Measurements from ENCODE around the gene PCARE. TPM values are rescaled to one million over a fixed set of nuclear protein-coding genes. Genes with fewer than 3 reads are reported as not detected.

The PCARE gene
- polyA plus RNA-seq, 10 donors = 0.06 to 0.50 (median 0.21) TPM

DNA sequence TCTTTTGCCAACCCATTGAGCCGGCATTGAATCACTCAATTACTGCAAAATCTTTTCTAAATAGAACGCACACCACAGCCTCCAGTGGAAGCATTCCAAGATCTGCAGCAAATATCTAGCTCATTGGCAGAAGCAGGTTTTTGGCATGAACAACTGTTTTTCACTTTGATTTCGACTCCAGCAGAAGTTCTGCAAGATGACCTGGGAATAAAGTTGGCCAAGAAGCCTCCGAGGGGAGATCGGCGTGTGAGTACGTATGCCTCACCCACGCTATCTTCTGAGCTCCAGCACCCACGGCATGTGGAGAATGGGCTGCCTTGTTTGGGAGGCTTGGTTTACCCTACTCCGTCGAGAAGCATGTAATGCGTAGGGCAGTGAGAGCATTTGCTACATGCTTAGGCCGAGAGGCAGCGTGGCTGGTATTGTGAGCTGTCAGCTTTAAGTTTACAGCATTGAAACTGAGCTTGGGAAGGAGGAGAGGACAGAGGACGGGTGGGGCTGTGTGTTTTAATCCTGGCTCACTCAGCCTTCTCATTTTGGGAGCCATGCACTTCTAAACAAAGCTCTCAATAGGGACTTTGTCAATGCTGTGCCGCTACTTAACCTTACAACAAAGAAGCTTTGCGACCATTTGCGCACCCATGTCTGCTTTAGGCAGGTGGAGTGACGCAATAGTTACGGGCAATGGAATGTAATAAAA, 10.5 kb downstream of the PCARE start:
- peak; percentile 56 to 86 (median 73) for DNase-seq

DNA sequence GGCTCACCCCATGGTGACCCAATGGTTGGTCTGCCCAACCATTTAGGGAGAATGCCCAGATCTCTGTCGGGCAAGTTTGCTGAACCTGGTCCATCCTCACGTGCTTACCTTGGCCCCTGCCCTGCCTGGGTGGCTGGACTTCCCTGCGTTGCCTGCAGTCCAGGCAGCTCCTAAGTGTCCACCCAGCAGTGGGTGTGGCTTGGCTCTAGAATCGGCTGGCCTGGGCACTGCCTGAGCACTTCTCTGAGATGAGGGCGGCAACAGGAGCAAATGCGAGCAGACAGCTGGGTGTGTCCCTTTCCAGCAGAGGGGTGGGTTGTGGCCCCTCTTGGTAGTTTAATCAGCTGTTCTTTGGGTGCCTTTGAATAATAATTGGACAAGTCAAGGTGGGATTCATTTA, 11.3 kb downstream of the PCARE start:
- DNase-seq = peak; percentile 21 to 42 (median 35)

- DNase-seq = no peak
These were observed 12.0 kb downstream of the PCARE start for GRCh38 chr2:29062371-29062770.

DNA sequence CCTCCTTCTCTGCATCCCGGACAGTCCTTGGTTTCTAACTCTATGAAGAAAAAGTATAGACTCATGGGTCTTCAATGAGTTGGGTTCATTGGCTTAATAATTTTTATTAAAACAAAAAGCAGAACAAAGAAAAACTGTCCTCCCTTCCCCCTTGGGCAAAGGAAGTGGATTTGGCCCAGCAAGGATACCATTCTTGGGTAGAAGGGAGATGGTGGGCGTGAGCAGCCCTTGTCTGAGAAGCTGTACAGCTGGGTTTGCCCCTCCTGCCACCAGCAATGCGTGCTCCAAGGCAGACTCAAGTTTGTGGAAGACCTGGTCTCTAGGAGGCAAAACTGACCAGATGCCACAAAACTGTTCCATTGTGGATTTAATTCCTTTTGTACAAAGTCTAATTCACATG, 12.7 kb downstream of the PCARE start:
- no peak for DNase-seq

GRCh38 chr2:29061176-29061575, 13.1 kb downstream of the PCARE start:
- DNase-seq = no peak

- DNase-seq = no peak
These were observed 13.9 kb downstream of the PCARE start for GRCh38 chr2:29060441-29060840.

- no peak for DNase-seq
These were observed 14.7 kb downstream of the PCARE start for GRCh38 chr2:29059624-29060023.

DNA sequence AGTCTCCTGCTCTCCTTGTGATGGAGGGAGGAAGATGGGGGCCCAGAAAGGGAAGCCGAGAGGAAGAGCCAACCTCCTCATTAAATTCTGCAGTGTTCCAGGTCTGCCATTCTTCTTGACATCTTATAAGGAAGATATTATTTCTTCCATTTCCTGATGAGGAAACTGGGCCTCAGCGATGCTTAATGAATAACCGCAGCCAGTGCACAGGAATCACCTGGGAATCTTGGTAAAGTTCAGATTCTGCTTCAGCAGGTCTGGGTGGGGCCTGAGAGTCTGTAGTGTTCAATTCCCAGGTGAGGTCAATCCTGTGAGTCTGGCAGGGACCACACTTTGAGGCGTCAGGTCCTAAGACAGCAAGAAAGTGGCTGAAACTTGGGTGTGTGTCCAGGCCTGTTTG, 17.3 kb downstream of the PCARE start:
- no peak for DNase-seq

GRCh38 chr2:29056452-29056851, 17.9 kb downstream of the PCARE start:
- DNase-seq = no peak

- no peak for DNase-seq
These were observed 18.7 kb downstream of the PCARE start for GRCh38 chr2:29055601-29056000.

DNA sequence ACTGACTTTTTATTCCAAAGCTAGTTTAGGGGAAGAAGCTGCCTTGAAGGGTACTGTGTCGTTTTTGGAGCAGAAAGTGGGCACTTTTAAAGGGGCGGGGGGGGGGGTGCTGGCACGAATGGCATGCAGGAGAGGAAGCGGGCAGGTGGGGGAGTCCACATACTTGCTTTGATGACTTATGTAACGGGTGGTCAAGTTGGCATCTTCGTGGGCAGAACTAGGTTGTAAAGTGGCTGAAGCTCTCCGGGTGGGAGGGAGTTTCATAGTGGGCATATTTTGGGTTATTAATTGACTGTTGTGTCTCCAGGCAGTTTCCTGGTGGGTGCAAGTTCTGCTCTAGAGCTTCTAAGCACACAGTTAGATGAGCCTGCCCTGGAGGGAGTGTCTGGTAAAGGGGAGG, 19.9 kb downstream of the PCARE start:
- no peak for DNase-seq

GRCh38 chr2:29053670-29054400, 20.5 kb downstream of the PCARE start:
- peak in 2 of 3 donors; percentile 34 to 63 for DNase-seq

- DNase-seq = no peak
These were observed 21.1 kb downstream of the PCARE start for GRCh38 chr2:29053223-29053622.

GRCh38 chr2:29052807-29053206, 21.5 kb downstream of the PCARE start:
- DNase-seq = no peak

DNA sequence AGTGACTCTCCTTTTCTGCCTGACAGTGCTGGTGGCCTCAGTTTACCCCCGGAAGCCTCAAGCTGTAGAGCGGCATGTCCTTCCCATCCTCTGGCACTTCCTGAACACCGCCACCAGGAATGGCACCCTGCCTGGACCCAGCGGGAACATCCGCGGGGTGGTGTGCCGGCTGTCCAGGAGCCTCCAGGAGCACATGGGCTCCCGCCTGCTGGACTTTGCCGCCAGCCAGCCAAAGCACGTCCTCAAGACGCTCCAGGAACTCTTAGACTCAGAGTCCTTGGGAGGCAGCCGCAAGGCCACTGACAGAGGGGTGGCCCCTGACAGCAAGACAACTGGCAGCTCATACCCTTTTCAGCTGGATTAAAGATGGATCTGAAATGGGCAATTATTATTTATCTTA, 22.6 kb downstream of the PCARE start:
- DNase-seq = no peak

DNA sequence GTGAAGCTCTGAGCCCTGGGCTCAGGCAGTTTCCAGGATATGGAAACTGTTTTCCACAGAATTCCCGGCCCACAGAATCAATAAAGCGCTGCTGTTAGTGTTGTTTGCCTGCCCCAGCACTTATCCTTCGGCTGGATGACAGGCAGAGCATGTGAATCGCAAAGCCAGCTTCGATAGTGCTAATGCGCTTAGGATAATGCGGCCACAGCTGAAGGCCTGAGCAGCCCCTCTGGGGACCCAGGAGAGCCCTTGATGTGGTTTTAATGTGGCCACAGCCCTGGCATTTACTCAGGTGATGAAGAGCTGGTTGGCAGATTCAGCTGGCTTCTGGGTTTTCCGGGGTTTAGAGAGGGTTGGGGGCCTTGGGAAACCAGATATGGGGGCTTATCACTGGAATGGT, 23.7 kb downstream of the PCARE start:
- DNase-seq = no peak

DNA sequence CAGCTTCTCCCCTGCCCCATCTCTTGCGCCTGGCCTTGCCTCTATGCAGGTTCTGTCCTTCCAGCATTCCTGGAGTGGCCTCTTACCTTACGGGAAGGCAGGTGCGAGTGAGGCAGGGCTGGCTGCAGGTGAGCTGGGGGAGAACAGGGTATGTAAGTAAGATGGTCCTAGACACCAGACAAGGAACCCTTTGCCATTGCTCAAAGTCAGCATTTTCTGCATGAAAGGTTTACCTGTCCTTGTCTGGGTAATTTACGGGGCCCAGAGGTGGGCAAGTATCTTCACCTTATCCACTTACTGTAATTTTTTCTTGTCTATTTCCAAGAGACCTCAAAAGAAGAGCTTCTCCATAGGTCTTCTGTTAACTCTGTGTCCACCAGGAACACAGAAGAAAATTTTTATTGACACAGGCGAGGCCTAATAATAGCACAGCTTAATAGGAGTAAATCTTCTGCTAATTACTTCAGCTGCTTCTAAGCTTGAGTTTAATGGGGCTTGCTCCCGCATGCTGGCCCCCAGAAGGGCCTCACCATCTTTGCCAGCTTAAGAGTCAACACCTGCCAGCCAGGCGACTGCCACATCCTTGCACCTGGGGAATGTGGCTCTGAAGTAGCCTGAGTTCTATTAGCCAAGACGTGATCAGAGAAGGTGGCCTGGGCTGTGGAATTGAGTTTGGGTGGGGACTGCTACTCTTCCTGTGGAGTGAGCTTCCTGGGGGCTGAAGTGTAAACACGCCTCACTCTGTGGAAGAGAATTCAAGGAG, 27.1 kb downstream of the PCARE start:
- no peak for DNase-seq

DNA sequence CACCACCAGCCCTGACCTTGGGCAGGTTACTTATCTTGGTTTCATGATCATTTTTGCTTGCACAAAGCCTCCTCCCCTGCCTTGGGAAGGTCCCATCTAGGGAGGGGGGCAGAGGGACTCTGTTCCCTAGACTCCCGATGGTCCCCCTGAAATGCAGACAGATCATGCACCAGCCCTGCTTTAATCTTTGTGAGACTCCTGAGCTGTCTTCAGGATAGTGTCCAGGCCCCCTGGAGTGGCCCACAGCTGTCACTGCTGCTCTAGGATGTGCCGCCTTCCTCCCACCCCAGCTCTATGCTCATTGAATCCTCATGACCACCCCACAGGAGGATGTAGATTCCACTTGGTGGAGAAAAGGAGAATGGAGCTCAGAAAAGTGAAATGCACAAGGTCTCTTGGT, 28.0 kb downstream of the PCARE start:
- DNase-seq = no peak

DNA sequence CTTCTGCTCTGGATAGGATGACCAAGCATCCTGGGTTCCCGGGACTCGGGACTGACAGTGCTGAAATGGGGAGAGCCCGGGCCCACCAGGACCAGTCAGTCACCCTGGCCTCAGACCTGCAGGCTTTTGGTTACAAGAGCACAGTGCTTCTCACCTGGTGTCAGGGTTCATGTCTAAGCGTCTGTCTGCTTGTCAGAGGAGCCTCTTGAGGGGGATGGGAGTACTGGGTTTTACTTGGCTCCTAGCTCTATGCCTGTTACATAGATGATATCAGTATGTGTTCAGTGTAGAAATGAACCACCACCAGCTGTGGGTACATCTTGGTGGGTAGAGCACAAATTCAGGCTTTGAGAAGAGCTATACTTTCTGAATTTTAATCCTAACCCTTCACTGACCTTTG, 29.9 kb downstream of the PCARE start:
- no peak for DNase-seq

DNA sequence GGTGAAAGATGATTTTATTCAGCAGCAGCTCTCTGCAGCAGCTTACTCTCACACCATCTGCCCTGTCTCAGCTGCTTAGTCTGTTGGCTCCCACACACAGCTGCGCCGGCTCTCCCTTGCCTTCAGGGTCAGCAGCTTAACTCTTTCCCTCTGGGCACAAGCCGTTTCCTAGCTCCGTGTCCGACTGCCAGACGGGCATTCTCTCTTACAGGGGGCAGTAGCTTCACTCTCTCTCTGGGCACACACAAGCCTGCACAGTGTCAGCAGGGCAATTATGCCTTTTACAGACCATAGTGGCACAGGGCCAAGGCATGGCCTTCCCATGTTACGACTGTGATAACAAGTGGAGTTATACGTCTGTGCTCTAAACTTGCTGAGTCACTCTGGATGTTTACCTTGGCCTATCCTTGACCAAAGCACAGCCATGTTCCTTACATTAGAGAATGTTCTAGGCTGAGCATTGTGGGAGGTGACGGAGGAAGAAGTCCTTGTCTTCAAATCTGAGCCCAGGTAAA, 31.7 kb downstream of the PCARE start:
- DNase-seq = peak in 2 of 3 donors; percentile 52 to 75

- no peak for DNase-seq
These were observed 33.1 kb downstream of the PCARE start for GRCh38 chr2:29041161-29041660.

GRCh38 chr2:29040552-29040951, 33.8 kb downstream of the PCARE start:
- DNase-seq = no peak

All from muscle of back (tissue), 11 donors.